GM21381 (cell line): ENCODE results near the gene SBSN.

Source experiments
- ATAC-seq: cut with Tn5 transposase; IDR thresholded peaks from one replicate; pipeline ENCODE4 v1.9.1; 2021; ENCODE audit warnings: mild to moderate bottlenecking, moderate library complexity; ENCODE audit not compliant: unreplicated experiment

SBSN gene

DNA sequence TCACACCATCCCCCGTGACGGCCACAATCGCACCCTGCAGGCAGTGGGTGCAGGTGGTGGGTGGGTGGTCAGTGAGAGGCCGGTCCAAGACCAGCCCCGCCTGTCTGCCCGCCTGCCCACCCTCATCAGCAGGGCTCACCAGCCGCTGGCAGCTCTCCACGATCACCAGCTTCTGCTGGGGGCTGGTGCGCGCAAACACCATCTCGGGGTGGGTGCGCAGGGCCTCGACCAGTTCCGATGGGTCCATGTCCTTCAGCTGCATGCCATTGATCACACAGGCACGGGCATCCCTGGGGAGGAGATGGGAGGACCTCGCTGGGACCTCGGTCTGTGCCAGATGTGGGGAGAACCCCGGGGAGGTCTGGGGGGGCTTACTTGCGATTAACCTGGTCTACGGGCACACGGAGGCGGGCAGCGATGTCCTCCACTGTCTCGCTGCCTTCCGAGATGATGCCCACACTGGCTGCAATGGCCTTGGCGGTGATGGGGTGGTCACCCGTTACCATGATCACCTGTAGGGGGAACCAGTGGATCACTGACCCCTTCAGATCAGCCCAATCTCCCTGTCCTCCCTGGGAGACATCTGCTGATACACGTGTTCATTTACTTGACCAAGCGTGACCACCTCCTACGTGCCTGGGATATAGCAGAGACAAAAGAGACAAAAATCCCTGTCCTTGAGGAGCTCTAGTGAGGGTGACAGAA is 27.3 kb upstream of the SBSN start:
- ATAC-seq: no peak

DNA sequence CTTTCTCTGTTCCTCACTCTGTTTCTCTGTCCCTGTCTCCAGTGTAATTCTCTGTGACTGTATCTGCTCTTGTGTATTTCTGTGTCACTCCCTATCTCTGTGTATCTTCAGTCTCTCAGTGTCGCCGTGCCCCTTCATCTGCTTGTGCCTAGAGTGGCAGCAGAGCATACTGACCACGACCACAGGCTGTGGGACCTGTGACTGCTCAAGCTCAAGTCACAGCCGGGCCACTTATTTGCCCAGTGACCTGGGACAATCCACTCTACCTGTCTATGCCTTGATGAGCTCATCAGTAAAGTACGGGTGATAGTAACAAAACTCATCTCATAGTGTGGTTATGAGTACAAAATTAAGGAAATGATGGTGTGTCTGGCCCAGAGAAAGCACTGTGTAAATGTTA is 26.0 kb upstream of the SBSN start:
- ATAC-seq: no peak

DNA sequence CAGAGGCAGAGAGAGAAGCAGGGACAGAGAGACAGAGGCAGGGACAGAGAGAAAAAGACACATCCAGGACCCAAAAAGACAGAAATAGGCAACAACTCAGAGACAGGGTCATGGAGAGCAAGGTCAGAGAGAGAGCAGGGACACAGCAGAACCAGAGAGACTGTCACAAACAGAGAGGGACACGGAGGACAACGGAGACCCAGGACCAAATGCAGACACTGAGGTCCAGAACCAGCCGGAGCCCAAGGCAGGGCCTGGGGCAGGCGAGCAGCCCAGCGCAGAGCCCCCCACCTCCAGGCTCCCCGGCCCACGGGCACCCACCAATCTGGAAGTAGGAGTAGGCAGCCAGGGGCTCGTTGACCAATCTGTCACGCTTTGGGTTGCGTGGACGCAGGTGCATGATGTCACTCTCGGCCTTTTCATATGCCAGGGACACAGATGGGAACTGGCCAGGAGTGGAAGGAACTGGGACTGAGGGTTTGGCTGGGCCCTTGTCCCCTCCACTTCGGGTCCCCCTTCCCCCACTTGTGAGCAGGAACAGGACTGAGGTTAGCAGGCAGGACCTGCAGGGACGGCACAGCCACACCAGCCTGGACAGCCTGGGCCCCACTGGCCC is 25.4 kb upstream of the SBSN start:
- ATAC-seq: no peak

DNA sequence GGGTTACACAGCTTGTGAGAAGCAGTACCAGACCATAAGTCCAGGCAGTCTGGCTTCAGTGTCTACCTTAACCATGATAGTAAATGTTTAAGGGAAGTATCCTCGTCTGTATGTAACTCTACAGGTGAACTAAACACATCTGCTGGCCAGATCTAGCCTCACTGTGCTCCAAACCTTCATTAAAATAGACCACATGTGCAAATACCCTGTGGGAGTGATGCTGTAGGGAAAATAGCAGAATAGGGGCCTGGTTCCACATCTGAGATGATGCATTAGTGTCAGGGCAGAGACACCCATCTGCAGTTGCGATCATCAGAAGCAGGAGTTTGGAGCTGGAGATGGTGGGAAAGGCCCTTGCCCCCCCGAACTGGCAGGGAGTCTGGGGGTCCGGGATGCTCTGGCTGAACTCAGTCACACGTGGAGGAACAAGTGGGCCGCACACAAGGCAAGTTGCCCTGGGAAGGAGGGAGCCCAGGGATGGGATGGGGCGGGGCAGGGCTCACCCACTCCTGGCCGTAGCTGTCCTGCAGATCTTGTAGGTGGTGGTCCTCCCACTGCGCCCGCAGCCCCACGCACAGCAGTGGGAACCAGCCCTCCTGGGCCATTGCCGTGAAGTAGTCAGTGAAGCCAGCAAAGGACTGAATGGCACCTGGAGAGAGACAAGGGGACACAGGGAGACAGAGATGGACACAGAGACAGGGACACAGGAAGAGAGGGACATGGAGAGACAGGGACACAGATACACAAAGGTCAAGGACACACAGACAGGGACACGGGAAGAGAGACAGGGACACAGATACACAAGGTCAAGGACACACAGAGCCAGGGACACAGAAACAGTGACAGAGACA is 24.6 kb upstream of the SBSN start:
- no peak for ATAC-seq

DNA sequence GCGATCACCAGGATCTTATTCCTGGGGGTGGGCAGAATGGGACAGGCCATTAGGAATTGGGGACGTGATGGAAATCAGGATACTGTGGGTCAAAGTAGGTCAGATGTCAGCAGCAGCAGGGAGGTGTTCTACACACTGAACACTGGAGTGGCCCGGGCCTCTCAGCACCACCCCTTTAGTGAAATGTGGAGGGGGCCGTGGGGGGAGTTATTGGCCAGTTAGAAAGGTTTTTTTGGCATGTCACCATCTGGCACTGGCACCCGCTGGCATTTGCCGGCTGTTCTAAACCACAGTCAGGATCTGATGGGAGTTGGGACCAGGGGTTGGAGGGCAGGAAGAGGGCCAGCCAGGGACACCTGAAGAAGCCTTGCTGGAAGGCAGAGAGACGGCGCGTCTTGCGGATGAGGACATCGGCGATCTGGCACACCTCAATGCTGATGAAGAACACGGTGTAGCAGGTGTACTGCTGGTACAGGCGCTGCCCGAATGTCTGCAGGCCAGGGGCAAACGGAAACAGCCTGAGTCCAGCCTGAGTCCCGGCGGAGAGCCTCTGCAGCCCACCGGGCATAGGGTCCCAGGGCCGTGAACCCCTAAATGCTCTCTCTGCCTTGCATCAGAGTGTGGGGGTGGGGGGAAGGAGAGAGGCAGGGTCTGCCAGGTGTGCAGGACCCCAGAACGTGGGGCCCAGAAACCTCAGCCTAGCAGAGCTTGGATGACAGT is 23.1 kb upstream of the SBSN start:
- no peak for ATAC-seq

DNA sequence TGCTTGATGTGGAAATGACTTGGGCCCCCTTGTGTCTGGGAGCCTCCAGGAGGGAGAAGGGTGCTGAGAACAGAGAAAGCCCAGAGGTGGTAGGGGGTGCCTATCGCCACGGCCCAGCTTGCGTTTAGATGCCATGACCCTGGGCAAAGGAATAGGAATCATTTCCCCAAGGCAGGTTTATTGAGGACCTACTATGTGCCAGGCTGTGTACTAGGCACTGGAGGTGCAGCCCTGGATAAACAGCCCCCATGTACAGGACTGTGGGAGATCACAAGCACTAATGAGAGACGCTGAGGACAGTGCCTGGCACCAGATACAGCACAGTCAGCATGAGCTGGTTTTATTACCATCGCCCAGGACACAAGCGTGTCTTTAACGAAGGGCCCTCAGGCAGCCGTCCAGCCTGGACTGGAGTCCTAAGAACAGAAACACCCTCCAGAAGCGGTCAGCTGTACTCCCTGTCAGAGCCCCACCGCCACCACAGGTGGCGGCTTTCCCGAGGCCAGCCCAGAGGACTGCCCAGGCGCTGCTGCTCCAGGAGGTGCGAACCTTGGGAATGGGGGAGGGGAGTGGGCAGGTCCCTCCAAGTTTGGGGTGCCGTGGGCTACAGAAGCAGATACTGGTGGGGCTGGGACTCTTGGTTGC is 21.9 kb upstream of the SBSN start:
- no peak for ATAC-seq

- no peak for ATAC-seq
These were observed 21.2 kb upstream of the SBSN start for GRCh38 chr19:35549174-35549788.

DNA sequence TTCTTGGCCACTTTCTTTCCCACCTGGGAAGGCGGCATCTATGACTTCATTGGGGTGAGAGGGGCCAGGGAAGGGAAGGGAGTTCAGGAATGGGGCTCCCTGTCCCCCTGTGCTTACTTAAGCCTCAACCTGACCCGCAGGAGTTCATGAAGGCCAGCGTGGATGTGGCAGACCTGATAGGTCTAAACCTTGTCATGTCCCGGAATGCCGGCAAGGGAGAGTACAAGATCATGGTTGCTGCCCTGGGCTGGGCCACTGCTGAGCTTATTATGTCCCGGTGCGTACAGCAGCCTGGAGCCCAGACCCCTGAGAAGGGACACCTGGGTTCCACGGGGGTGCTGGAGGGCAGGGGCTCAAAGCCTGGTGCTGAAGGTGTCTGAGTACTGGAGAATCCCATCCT is 18.4 kb upstream of the SBSN start:
- no peak for ATAC-seq

- ATAC-seq: peak; percentile 44
These were observed 17.8 kb upstream of the SBSN start for GRCh38 chr19:35545855-35546381.

DNA sequence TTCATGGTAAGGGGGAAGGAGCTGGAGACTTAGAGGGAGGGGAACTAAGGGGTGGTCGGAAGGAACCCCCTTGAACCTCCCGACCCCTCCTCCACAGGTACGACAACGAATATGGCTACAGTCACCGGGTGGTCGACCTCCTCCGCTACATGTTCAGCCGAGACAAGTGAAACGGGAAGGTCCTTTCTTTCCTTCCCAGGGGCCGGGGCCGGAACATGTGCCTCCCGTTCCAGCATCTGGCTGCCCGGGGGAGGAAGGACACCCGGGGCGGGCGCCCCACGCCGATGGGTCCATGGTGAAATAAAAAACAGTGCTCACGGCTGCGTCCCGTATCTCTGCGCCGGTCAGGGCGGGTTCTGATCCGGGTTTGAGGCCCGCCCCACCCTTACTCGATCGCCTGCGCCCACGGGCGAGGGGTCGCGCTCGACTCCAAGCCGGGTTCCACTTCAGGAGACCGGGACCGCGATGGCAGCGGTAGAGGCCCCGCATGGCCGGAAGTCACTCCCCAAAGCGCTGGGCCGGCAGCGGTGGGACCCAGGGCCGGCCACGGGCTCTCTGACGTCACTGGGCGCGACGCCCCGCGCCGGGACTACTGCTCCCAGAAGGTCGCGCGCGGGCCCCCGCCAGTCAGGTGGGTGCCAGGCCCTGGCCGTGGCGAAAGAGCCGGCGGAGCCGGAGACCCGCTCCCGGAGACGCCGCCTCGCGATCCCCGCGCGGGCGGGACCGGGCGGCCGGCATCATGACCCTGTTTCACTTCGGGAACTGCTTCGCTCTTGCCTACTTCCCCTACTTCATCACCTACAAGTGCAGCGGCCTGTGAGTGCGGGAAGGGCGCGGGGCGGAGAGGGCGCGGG is 17.1 kb upstream of the SBSN start, which contains the start of gene TMEM147:
TMEM147 (plus strand) TSS at position 626 of the 854 bp plus-strand sequence; CDS start at position 740, 114 bp downstream.
- peak; percentile 77 for ATAC-seq

DNA sequence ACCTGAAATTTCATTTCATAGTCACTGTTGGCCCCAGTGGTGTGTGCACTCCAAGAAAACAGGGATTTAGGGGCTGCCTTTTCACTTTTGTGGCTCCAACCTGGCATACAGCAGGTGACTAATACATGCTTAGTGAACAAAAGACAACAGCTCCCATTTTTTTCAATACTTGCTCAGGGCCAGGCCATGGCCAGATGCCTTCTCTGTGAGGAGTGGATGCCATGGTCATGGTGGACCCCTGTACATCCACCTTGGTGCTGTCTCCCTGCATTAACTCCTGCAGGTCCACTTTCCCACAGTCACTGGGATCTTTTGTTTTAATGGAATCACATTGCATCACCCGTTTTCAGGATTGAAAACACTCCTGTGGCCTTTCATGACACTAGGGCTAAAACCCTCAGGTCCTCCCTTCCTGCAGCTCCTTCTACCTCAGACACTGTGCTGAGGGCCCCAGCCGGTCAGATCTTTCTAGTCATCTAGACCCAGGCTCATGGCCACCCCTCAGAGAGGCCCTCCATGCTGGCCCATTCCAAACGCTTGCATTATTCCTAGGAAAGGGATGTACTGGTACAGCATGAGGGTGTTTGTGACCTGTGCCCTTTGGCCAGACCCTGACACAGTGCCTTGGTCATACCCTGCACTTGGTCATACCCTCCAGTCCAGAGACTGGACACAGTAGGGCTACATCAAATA is 16.1 kb upstream of the SBSN start:
- ATAC-seq: no peak

DNA sequence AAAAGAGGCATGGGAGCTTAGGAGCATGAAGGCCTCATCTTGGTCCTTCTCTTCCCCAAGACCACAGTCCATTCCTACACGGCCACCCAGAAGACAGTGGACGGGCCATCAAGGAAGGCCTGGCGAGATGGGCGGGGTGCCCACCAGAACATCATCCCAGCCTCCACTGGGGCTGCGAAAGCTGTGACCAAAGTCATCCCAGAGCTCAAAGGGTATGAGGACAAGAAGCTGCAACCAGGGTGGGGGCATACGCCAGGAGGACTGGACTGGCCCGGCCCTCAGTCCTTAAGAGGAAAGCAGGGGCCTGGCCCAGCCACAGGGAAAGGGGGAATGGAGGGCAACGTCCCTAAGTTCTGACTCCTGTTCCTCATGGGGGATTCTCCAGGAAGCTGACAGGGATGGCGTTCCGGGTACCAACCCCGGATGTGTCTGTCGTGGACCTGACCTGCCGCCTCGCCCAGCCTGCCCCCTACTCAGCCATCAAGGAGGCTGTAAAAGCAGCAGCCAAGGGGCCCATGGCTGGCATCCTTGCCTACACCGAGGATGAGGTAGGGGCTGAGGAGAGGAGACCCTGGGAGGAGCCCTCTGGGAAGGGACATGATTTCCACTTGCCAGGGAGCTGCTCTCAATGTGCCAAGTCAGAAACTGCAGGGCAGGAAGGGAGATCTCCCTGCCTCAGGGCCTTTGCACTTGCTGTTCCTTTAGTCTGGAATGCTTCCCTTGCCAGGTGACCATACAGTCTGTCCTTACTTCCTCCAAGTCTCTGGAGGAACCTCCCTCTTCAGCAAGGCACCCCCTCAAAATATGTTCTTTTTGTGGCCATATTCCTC is 15.4 kb upstream of the SBSN start:
- no peak for ATAC-seq

GRCh38 chr19:35542209-35542608 is 14.1 kb upstream of the SBSN start:
- no peak for ATAC-seq

- no peak for ATAC-seq
These were observed 12.3 kb upstream of the SBSN start for GRCh38 chr19:35540356-35540927.

DNA sequence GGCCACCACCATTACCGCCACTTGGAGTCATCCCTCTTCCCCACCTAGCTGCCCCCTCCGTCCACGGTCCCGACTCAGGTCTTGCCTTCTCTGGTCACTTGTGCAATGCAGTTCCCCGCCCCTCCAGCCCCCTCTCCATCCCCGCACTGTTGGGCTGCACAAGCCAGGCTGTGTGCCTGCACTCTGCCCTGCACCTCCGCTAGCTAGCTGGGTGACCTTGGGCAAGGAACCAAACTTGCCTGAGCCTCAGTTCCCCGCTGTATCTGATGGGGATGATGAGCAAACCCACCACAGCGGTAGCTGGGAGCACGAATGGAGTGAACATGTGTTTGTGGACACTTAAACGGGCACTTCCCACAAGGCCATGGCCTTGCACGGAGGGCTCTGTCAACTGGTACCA is 11.7 kb upstream of the SBSN start:
- ATAC-seq: no peak

DNA sequence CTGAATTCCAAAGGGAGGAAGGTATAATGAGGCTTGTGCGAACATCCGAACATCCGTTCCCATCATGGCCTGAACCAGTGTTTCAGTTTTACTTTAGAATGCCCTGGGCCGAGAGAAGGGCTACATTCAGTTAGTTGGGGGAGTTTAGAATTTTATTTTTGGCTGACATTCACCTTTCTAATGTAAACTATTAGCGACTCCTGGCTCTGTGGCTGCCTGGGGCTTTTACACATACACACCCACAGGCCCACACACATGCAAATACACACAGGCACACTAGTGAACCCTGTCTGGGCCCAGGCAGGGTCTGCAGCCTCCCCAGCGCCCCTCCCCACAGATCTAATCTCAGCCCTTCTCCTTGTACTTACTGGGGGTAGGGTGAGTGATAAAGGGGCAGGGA is 11.2 kb upstream of the SBSN start:
- no peak for ATAC-seq

DNA sequence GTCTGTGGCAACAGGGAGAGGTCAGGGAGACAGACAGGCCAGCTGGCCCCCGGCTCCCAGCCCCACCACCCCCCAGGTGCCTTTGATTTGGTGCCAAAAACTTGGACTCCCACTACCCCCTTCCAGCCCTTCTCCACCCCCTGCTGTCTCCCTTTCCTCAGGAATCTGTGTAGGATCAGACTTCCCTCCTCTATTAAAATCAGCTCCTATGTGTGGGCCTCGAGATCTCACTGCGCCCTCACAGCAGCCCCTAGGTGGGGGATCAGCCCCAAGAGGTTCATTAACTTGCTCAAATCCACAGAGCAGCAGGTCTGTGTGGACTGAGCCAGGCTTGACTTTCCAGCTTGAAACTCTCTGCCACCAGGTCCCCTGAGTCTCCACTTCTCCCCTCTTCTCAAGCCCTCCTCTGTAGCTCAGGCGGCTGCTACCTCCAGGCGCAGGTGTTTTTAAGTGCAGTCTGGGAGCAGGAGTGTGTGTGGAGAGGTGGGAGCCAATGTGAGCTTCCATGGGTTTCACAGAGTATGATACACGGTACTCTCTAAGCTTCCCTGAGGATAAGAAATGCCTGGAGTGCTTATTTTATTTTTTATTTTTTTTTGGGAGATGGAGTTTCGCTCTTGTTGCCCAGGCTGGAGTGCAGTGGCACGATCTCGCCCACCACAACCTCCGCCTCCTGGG is 6.8 kb upstream of the SBSN start:
- no peak for ATAC-seq
